HepG2 (cell line): ENCODE results near the gene C15orf62. TPM values are rescaled to one million over a fixed set of nuclear protein-coding genes. Genes with fewer than 3 reads are reported as not detected.

ENCODE experiments used
- BATF2 ChIP-seq: sonication (generic); formaldehyde crosslinking; IDR thresholded peaks from 2 replicates; pipeline ENCODE4 v1.8.0; 2022; ENCODE audit warnings: mild to moderate bottlenecking, missing genetic modification reagents, moderate library complexity
- HNRNPLL ChIP-seq: fragments of 200-400 bp; formaldehyde crosslinking; IDR thresholded peaks from 2 replicates; pipeline ENCODE4 v1.6.1; 2017; ENCODE audit warnings: mild to moderate bottlenecking, low read depth, low read length; ENCODE audit not compliant: poor library complexity, severe bottlenecking
- IRF2 ChIP-seq: IDR thresholded peaks from 2 replicates; pipeline ENCODE4 v1.6.1; 2018; ENCODE audit warnings: missing genetic modification reagents, missing compliant biosample characterization
- LCORL ChIP-seq, 2 experiments: fragments of 450-650 bp in 1 of 2; sonication (generic) in 1 of 2; formaldehyde crosslinking in 1 of 2; IDR thresholded peaks; 2 replicates each; pipeline versions ENCODE4 v1.5.0 to v1.6.1; 2017 to 2020; ENCODE audit warnings: antibody characterized with exemption in 1 of 2, missing genetic modification reagents in 1 of 2
- MAZ ChIP-seq, 2 experiments: sonication (generic) in 1 of 2; formaldehyde crosslinking in 1 of 2; IDR thresholded peaks; 2 replicates each; pipeline versions ENCODE4 v1.5.0 to v1.6.1; 2012 to 2020; ENCODE audit warnings: low read depth in 2 of 2, mild to moderate bottlenecking in 2 of 2, borderline replicate concordance in 1 of 2, improper control_type of control experiment in 1 of 2, low read length in 1 of 2, missing genetic modification reagents in 1 of 2, moderate library complexity in 1 of 2
- MBNL3 ChIP-seq: fragments of 250-450 bp; sonication (Bioruptor Pico); conservative IDR thresholded peaks from 2 replicates; pipeline ENCODE4 v1.8.0; 2022; ENCODE audit warnings: mild to moderate bottlenecking, inconsistent platforms
- MYC ChIP-seq: sonication (generic); formaldehyde crosslinking; IDR thresholded peaks from 2 replicates; pipeline ENCODE4 v1.9.0; 2021; ENCODE audit warnings: missing genetic modification reagents, borderline replicate concordance
- NCOA2 ChIP-seq: sonication (generic); formaldehyde crosslinking; IDR thresholded peaks from 2 replicates; pipeline ENCODE4 v1.8.0; 2022; ENCODE audit warnings: inconsistent platforms
- NFKB2 ChIP-seq: sonication (generic); formaldehyde crosslinking; IDR thresholded peaks from 2 replicates; pipeline ENCODE4 v1.4.0; 2020; ENCODE audit warnings: missing genetic modification reagents, borderline replicate concordance
- PAXIP1 ChIP-seq: sonication (generic); formaldehyde crosslinking; conservative IDR thresholded peaks from 2 replicates; pipeline ENCODE4 v1.4.0; 2020; ENCODE audit warnings: mild to moderate bottlenecking, missing genetic modification reagents, moderate library complexity
- TMF1 ChIP-seq: sonication (generic); formaldehyde crosslinking; IDR thresholded peaks from 2 replicates; pipeline ENCODE4 v1.8.1; 2022; ENCODE audit warnings: low read depth, missing genetic modification reagents
- ZFP41 ChIP-seq: sonication (generic); formaldehyde crosslinking; IDR thresholded peaks from 2 replicates; pipeline ENCODE4 v1.4.0; 2020; ENCODE audit warnings: mild to moderate bottlenecking, missing genetic modification reagents, borderline replicate concordance
- ZMYM4 ChIP-seq: sonication (generic); formaldehyde crosslinking; IDR thresholded peaks from 2 replicates; pipeline ENCODE4 v1.8.1; 2023; ENCODE audit warnings: mild to moderate bottlenecking, missing genetic modification reagents
- ZNF343 ChIP-seq: sonication (generic); formaldehyde crosslinking; IDR thresholded peaks from 2 replicates; pipeline ENCODE4 v1.4.0; 2020; ENCODE audit warnings: mild to moderate bottlenecking, missing genetic modification reagents
- ZNF468 ChIP-seq: sonication (generic); formaldehyde crosslinking; IDR thresholded peaks from 2 replicates; pipeline ENCODE4 v1.8.0; 2022; ENCODE audit warnings: mild to moderate bottlenecking, moderate library complexity, missing genetic modification reagents
- ZNF549 ChIP-seq: sonication (generic); formaldehyde crosslinking; IDR thresholded peaks from 2 replicates; pipeline ENCODE4 v1.5.0; 2020; ENCODE audit warnings: missing genetic modification reagents
- ZNF550 ChIP-seq: sonication (generic); formaldehyde crosslinking; IDR thresholded peaks from 2 replicates; pipeline ENCODE4 v1.4.0; 2020; ENCODE audit warnings: mild to moderate bottlenecking, missing genetic modification reagents, borderline replicate concordance
- ZNF569 ChIP-seq: sonication (generic); formaldehyde crosslinking; IDR thresholded peaks from 2 replicates; pipeline ENCODE4 v1.5.0; 2020; ENCODE audit warnings: mild to moderate bottlenecking, missing genetic modification reagents, moderate library complexity, borderline replicate concordance
- ZNF589 ChIP-seq: sonication (generic); formaldehyde crosslinking; conservative IDR thresholded peaks from 2 replicates; pipeline ENCODE4 v1.8.0; 2022; ENCODE audit warnings: mild to moderate bottlenecking, moderate library complexity, missing genetic modification reagents
- ZNF598 ChIP-seq: sonication (generic); formaldehyde crosslinking; IDR thresholded peaks from 2 replicates; pipeline ENCODE4 v1.5.1; 2020; ENCODE audit warnings: mild to moderate bottlenecking, missing genetic modification reagents, borderline replicate concordance
- ZNF713 ChIP-seq: sonication (generic); formaldehyde crosslinking; IDR thresholded peaks from 2 replicates; pipeline ENCODE4 v1.4.0; 2020; ENCODE audit warnings: mild to moderate bottlenecking, missing genetic modification reagents
- ZSCAN5A ChIP-seq: sonication (generic); formaldehyde crosslinking; IDR thresholded peaks from 2 replicates; pipeline ENCODE4 v1.8.0; 2022; ENCODE audit warnings: mild to moderate bottlenecking, missing genetic modification reagents, borderline replicate concordance
- polyA plus RNA-seq, 8 experiments: library from polyadenylated mRNA; depleted of rRNA in 3 of 8; stranded (reverse) in 7 of 8; unstranded in 1 of 8; fragments of >200 nt; fragmentation: Illumina TruSeq in 4 of 8; extraction: Trizol in 4 of 8; gene quantifications; 2 replicates each; pipeline versions ENCODE4 v1.2.1 to v1.2.3, GENCODE V29; 2011 to 2016; ENCODE audit warnings: low read depth in 4 of 8, missing spikeins in 1 of 8, mixed read lengths in 1 of 8; ENCODE audit not compliant: insufficient read depth in 1 of 8
- total RNA-seq, 5 experiments: library from RNA; depleted of rRNA; stranded (reverse); fragments of >200 nt; fragmentation: Illumina TruSeq; extraction: Trizol; gene quantifications; 2 replicates each; pipeline ENCODE4 v1.2.3, GENCODE V29; 2016; ENCODE audit warnings: low read depth in 1 of 5

Gene C15orf62
- total and polyA plus RNA-seq, 2 of the 13 experiments (the other 11 are each of a cell fraction or from before 2014, with no cell fraction given), result 0.51 to 1.1 TPM

GRCh38 chr15:40763801-40764628, 5.8 kb upstream of the C15orf62 start, which contains the start of gene GCHFR (continued):
- TF ChIP-seq ZNF589 (CRISPR knock-in tag) (no peak; the same call in 1 of the 2 replicates), NCOA2 (peak; percentile 17; the same call in 1 of the 2 replicates), ZFP41 (peak; percentile 89; the same call in 1 of the 2 replicates), ZMYM4 (peak; percentile 82), PAXIP1 (CRISPR knock-in tag) (peak; percentile 89), ZNF550 (CRISPR knock-in tag) (0 out of 2 replicates have a peak, but pooled peaks have one; percentile 34), MYC (CRISPR knock-in tag) (no peak; the same call in none of the 2 replicates), MAZ (IDR thresholded peaks at IDR 0.05; ENCODE audit: borderline replicate concordance, low read depth, low read length) (peak; percentile 60; the same call in 1 of the 2 replicates), MAZ (CRISPR knock-in tag; IDR thresholded peaks at IDR 0.05; ENCODE audit: low read depth) (peak; percentile 89), ZNF343 (peak; percentile 39; the same call in 1 of the 2 replicates), NFKB2 (CRISPR knock-in tag) (peak; percentile 53; the same call in 1 of the 2 replicates), TMF1 (CRISPR knock-in tag) (no peak; the same call in 1 of the 2 replicates), ZNF598 (CRISPR knock-in tag) (0 out of 2 replicates have a peak, but pooled peaks have one; percentile 16), LCORL (IDR thresholded peaks at IDR 0.05) (no peak), LCORL (CRISPR knock-in tag; IDR thresholded peaks at IDR 0.05) (peak; percentile 88), BATF2 (CRISPR knock-in tag) (0 out of 2 replicates have a peak, but pooled peaks have one; percentile 49), MBNL3 (CRISPR knock-in tag) (no peak), ZNF468 (CRISPR knock-in tag) (peak; percentile 85; the same call in 1 of the 2 replicates), ZNF713 (CRISPR knock-in tag) (peak; percentile 74), ZNF569 (CRISPR knock-in tag) (0 out of 2 replicates have a peak, but pooled peaks have one; percentile 64), HNRNPLL (peak; percentile 79), ZNF549 (no peak), IRF2 (peak; percentile 69; the same call in 1 of the 2 replicates), ZSCAN5A (CRISPR knock-in tag) (peak; percentile 59; the same call in 1 of the 2 replicates)
